Transverse colon (tissue), 4 donors: Measurements from ENCODE around the gene CHIA. TPM values are rescaled to one million over a fixed set of nuclear protein-coding genes. Genes with fewer than 3 reads are reported as not detected.

Source experiments
- DNase-seq: peaks from one replicate; pipeline ENCODE4 v3.0.0-alpha.2; 2019
- H3K27ac ChIP-seq, 4 donors: fragments of 200-600 bp; sonication (generic); 2 replicates each; pipeline ENCODE4 v1.5.1; 2016 to 2018; ENCODE audit warnings: inconsistent platforms in 4 of 4
- H3K27me3 ChIP-seq: fragments of 200-600 bp; sonication (generic); 2 replicates; pipeline ENCODE4 v1.5.1; 2017; ENCODE audit warnings: inconsistent platforms
- H3K36me3 ChIP-seq, 4 donors: fragments of 200-600 bp; sonication (generic); 2 replicates each; pipeline ENCODE4 v1.5.1; 2017 to 2019; ENCODE audit warnings: inconsistent platforms in 4 of 4
- H3K4me1 ChIP-seq, 4 donors: fragments of 200-600 bp; sonication (generic); 2 replicates each; pipeline ENCODE4 v1.5.1; 2017 to 2020; ENCODE audit warnings: inconsistent platforms in 4 of 4
- H3K4me3 ChIP-seq, 4 donors: fragments of 200-600 bp; sonication (generic); 1 replicate in 1 of 4; 2 replicates in 3 of 4; pipeline versions ENCODE4 v1.5.1 to v1.6.1; 2017 to 2019; ENCODE audit warnings: inconsistent platforms in 4 of 4
- H3K9me3 ChIP-seq, 2 donors: fragments of 200-600 bp; sonication (generic); 2 replicates each; pipeline ENCODE4 v1.5.1; 2017 to 2019; ENCODE audit warnings: inconsistent platforms in 2 of 2
- CTCF ChIP-seq, 5 experiments: fragments of 200-600 bp in 3 of 5; fragments of 450-650 bp in 2 of 5; sonication (generic) in 3 of 5; IDR thresholded peaks; 1 replicate in 2 of 5; 2 replicates in 3 of 5; pipeline ENCODE4 v1.5.1; 2016 to 2017; ENCODE audit warnings: antibody characterized with exemption in 5 of 5, inconsistent platforms in 3 of 5, mild to moderate bottlenecking in 2 of 5, moderate library complexity in 1 of 5
- EP300 ChIP-seq: sonication (generic); formaldehyde crosslinking; IDR thresholded peaks from one replicate; pipeline ENCODE4 v1.6.1; 2017; ENCODE audit warnings: antibody characterized with exemption, low read depth
- POLR2A ChIP-seq: fragments of 450-650 bp; IDR thresholded peaks from one replicate; pipeline ENCODE4 v1.6.1; 2016; ENCODE audit warnings: antibody characterized with exemption, mild to moderate bottlenecking, moderate library complexity
- POLR2AphosphoS5 ChIP-seq, 3 donors: sonication (generic); formaldehyde crosslinking; IDR thresholded peaks; one replicate each; pipeline ENCODE4 v1.6.1; 2016; ENCODE audit warnings: antibody characterized with exemption in 3 of 3
- WGBS, 2 donors: methylation state at CpG; one replicate each; pipeline ENCODE4 v1.1.5; 2018; ENCODE audit warnings: low coverage in 1 of 2; 5-methylcytosine and 5-hydroxymethylcytosine counted together
- in situ Hi-C, 4 donors: fragments of 200-750 bp; cut with MboI; loops; one replicate each; pipeline versions ENCODE4 v1.15.0 to v1.15.1; 2017; ENCODE audit warnings: low sequenced_read_pairs in 3 of 4, low pct_ligation_motif_present in 1 of 4, low pct_unique_long_range_greater_than_20kb in 1 of 4
- intact Hi-C: fragments of 100-400 bp; cut with DNase I; formaldehyde crosslinking; loops from one replicate; pipeline ENCODE4 v1.15.1; 2023; ENCODE audit warnings: low total_unique reads
- total RNA-seq, 4 donors: library from RNA; depleted of rRNA; stranded (reverse); fragments of >200 nt; gene quantifications; one replicate each; pipeline ENCODE4 v1.1.0, GENCODE V29; 2016

The CHIA gene
- total RNA-seq, 4 donors from 2014 or later, result not detected

- Histone ChIP-seq H3K9me3 (no peaks in the 10 kb centered on the region), H3K4me1 (no peaks in the 10 kb centered on the region), H3K27me3 (no peaks in the 10 kb centered on the region), H3K4me3 (no peak overlapping the region), H3K36me3 (no peaks in the 10 kb centered on the region), H3K27ac (no peak overlapping the region)
- no peak for DNase-seq
- TF ChIP-seq CTCF (IDR thresholded peaks at IDR 0.05) (no peak), EP300 (no peak), POLR2AphosphoS5 (IDR thresholded peaks at IDR 0.05) (no peak), POLR2A (no peak)
- intact Hi-C loops, result no loop called here
- in situ Hi-C loops, result no loop called here
- 74 to 80% methylated on average over 4 of the region's 4 CpGs for whole genome bisulfite sequencing, 2 donors
Observed at GRCh38 chr1:111279144-111279543, 11.5 kb upstream of the CHIA start.

GRCh38 chr1:111280267-111280666 lies 10.4 kb upstream of the CHIA start:
- Histone ChIP-seq H3K36me3 (no peaks in the 10 kb centered on the region), H3K4me3 (no peak overlapping the region), H3K27me3 (no peaks in the 10 kb centered on the region), H3K9me3 (no peaks in the 10 kb centered on the region), H3K4me1 (no peaks in the 10 kb centered on the region), H3K27ac (no peak overlapping the region)
- TF ChIP-seq POLR2A, result no peak
- no peak for TF ChIP-seq POLR2AphosphoS5 (IDR thresholded peaks at IDR 0.05)
- TF ChIP-seq EP300, result no peak
- no peak for TF ChIP-seq CTCF (IDR thresholded peaks at IDR 0.05)
- in situ Hi-C loops (no loop called here), intact Hi-C loops (no loop called here)
- DNase-seq, result no peak

GRCh38 chr1:111281411-111281810 lies 9.2 kb upstream of the CHIA start:
- DNase-seq, result no peak
- intact Hi-C loops (no loop called here), in situ Hi-C loops (no loop called here)
- no peaks in the 10 kb centered on the region for H3K36me3 ChIP-seq
- WGBS, 2 donors, result 82% methylated on average over 5 of the region's 5 CpGs; no CpG with 5 or more reads in 1 of the 2 donors
- H3K27ac ChIP-seq, result no peak overlapping the region
- no peak overlapping the region for H3K4me3 ChIP-seq
- TF ChIP-seq POLR2A, result no peak
- H3K27me3 ChIP-seq, result no peaks in the 10 kb centered on the region
- H3K4me1 ChIP-seq, result no peaks in the 10 kb centered on the region
- H3K9me3 ChIP-seq, result no peaks in the 10 kb centered on the region

- Histone ChIP-seq H3K9me3 (no peaks in the 10 kb centered on the region), H3K4me3 (no peak overlapping the region), H3K27ac (no peak overlapping the region), H3K27me3 (peaks cover 4% of the 10 kb centered on the region), H3K4me1 (no peaks in the 10 kb centered on the region), H3K36me3 (no peaks in the 10 kb centered on the region)
- intact Hi-C loops, result no loop called here
- in situ Hi-C loops, result no loop called here
- no peak for DNase-seq
- TF ChIP-seq POLR2A (no peak), EP300 (no peak), POLR2AphosphoS5 (IDR thresholded peaks at IDR 0.05) (no peak), CTCF (IDR thresholded peaks at IDR 0.05) (no peak)
Observed at GRCh38 chr1:111283838-111284237, 6.8 kb upstream of the CHIA start.

- H3K36me3 ChIP-seq, result no peaks in the 10 kb centered on the region
- in situ Hi-C loops (no loop called here), intact Hi-C loops (no loop called here)
- peaks cover 4% of the 10 kb centered on the region for H3K27me3 ChIP-seq
- no peaks in the 10 kb centered on the region for H3K4me1 ChIP-seq
- TF ChIP-seq POLR2AphosphoS5 (IDR thresholded peaks at IDR 0.05) (no peak), CTCF (IDR thresholded peaks at IDR 0.05) (no peak), EP300 (no peak), POLR2A (no peak)
- no peak for DNase-seq
- H3K27ac ChIP-seq, result no peak overlapping the region
- no peaks in the 10 kb centered on the region for H3K9me3 ChIP-seq
- 77% methylated on average over 2 of the region's 2 CpGs; no CpG with 5 or more reads in 1 of the 2 donors for WGBS, 2 donors
- H3K4me3 ChIP-seq, result no peak overlapping the region
Observed at GRCh38 chr1:111285879-111286278, 4.8 kb upstream of the CHIA start.
